Nephron (organoid): Measurements from ENCODE around the gene CLEC3B.
"Not testable (repeated sequence)": the region's sequence is repeated elsewhere in the genome, so short reads cannot be mapped to it uniquely, and the experiment has no call there.

Experiments used
- H3K27ac Mint-ChIP-seq, 3 experiments: 2 replicates each; pipeline ENCODE4 v1.8.0; 2020; ENCODE audit warnings: mixed read lengths in 3 of 3, mild to moderate bottlenecking in 2 of 3, moderate library complexity in 1 of 3
- H3K27me3 Mint-ChIP-seq: 2 replicates; pipeline ENCODE4 v1.8.0; 2021; ENCODE audit warnings: low read depth, mild to moderate bottlenecking, moderate library complexity, mixed read lengths
- H3K36me3 Mint-ChIP-seq: 2 replicates; pipeline ENCODE4 v1.8.0; 2020; ENCODE audit warnings: low read depth, mixed read lengths
- H3K4me1 Mint-ChIP-seq: 2 replicates; pipeline ENCODE4 v1.8.0; 2020; ENCODE audit warnings: mixed read lengths
- H3K4me3 Mint-ChIP-seq, 3 experiments: 2 replicates each; pipeline ENCODE4 v1.8.0; 2020; ENCODE audit warnings: mild to moderate bottlenecking in 3 of 3, mixed read lengths in 3 of 3, moderate library complexity in 2 of 3
- H3K9me3 Mint-ChIP-seq: 2 replicates; pipeline ENCODE4 v1.8.0; 2020; ENCODE audit warnings: mixed read lengths
- CTCF ChIP-seq, 3 experiments: fragments of 200-600 bp; sonication (generic); IDR thresholded peaks; one replicate each; pipeline ENCODE4 v1.5.0; 2021; ENCODE audit warnings: antibody characterized with exemption in 3 of 3; ENCODE audit not compliant: unreplicated experiment in 3 of 3

CLEC3B gene

DNA sequence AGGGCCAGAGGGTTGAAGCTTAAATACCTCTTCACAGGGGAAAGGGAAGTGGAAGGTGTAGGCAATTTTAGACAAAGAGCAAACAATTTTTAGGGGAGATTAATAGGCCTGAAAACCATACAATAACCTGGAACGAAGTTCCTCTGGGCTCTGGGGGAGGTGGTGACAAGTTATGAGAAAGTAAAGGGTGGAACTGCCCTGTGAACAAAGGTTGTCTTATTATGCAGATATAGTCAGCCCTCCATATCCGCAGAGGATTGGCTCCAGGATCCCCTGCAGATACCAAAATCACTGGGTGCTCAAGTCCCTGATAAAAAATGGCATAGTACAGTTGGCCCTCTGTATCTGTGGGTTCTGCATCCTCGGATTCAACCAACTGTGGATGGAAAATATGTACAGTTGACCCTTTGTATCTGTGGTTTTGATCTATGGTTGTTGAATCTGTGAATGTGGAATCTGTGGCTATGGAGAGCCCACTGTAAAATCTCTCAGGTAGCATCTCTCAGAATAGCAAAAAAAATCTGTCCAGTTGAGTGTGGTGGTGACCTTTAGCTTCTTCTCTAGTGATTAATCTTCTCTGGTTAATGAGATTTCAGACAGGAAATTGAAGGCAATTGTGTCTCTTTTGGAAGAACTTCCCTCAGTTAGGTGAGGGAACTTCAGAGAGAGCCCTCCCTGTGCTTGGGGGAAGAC, 40.2 kb downstream of the CLEC3B start:
- Mint-ChIP-seq H3K4me1 (no peaks in the 10 kb centered on the region), H3K27me3 (no peaks in the 10 kb centered on the region), H3K9me3 (no peaks in the 10 kb centered on the region), H3K36me3 (no peaks in the 10 kb centered on the region), H3K27ac (no peak overlapping the region), H3K4me3 (no peak overlapping the region)
- TF ChIP-seq CTCF (IDR thresholded peaks at IDR 0.05; ENCODE audit: unreplicated experiment in 3 of 3): no peak

DNA sequence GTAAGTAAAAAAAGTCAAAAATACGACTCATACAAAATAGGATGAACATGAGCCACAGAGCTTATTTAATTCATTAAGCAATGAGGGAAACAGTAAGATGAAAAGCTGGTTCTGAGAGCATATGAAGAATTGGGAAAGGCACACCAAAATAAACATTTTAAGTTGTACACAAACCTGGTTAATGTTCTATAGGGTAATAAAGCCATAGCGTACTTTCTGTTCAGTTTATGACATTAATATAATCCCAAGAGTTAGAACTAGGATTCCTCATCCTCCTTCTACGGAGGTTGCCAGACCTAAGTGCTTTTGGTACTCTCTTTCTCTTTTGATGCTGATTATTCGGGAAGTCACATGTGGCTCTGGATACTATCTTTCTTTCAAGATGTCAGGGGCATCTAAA, 41.4 kb downstream of the CLEC3B start:
- no peaks in the 10 kb centered on the region for H3K36me3 Mint-ChIP-seq
- H3K9me3 Mint-ChIP-seq: no peaks in the 10 kb centered on the region
- no peak for TF ChIP-seq CTCF (IDR thresholded peaks at IDR 0.05; ENCODE audit: unreplicated experiment in 3 of 3)
- no peaks in the 10 kb centered on the region for H3K4me1 Mint-ChIP-seq
- no peaks in the 10 kb centered on the region for H3K27me3 Mint-ChIP-seq
- H3K27ac Mint-ChIP-seq: no peak overlapping the region
- H3K4me3 Mint-ChIP-seq: no peak overlapping the region

GRCh38 chr3:45067941-45068340, 41.8 kb downstream of the CLEC3B start:
- H3K36me3 Mint-ChIP-seq: no peaks in the 10 kb centered on the region
- no peaks in the 10 kb centered on the region for H3K9me3 Mint-ChIP-seq
- TF ChIP-seq CTCF (IDR thresholded peaks at IDR 0.05; ENCODE audit: unreplicated experiment in 3 of 3): no peak
- H3K27me3 Mint-ChIP-seq: no peaks in the 10 kb centered on the region
- no peaks in the 10 kb centered on the region for H3K4me1 Mint-ChIP-seq
- H3K27ac Mint-ChIP-seq: no peak overlapping the region
- no peak overlapping the region for H3K4me3 Mint-ChIP-seq

GRCh38 chr3:45071075-45071474, 45.0 kb downstream of the CLEC3B start:
- H3K27me3 Mint-ChIP-seq: no peaks in the 10 kb centered on the region
- no peaks in the 10 kb centered on the region for H3K36me3 Mint-ChIP-seq
- H3K4me1 Mint-ChIP-seq: no peaks in the 10 kb centered on the region
- H3K27ac Mint-ChIP-seq: no peak overlapping the region
- TF ChIP-seq CTCF (IDR thresholded peaks at IDR 0.05; ENCODE audit: unreplicated experiment in 3 of 3): no peak
- H3K4me3 Mint-ChIP-seq: no peak overlapping the region
- H3K9me3 Mint-ChIP-seq: no peaks in the 10 kb centered on the region

DNA sequence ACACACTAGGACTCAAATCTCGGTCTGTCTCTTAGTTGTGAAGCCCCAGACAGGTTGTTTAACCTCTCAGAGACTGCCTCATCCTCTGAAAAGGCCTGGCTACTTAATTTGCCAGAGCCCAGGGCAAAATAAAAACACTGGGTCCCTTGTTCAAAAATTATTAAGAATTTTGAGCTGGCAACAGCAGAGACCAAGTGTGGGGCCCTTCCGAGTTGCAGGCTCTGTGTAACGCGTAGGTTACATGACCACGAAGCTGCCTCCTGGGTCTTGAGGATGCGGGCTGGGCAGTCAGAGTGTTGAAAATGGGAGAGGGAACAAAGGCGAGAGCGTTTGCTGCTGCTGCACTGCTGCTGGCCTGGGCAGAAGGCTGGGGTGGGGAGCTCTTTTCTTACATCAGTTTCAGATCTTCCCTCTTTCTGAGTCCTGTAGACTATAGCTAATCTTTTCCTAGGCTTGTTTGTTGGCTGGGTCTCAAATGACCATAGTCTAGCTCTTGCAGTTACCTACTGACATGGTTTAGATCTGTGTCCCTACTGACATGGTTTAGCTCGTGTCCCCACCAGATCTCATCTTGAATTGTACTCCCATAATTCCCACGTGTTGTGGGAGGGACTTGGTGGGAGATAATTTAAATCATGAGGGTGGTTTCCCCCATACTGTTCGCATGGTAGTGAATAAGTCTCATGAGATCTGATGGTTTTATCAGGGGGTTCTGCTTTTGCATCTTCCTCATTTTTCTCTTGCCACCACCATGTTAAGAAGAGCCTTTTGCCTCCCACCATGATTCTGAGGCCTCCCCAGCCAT, 49.9 kb downstream of the CLEC3B start:
- no peak overlapping the region for H3K4me3 Mint-ChIP-seq
- no peak overlapping the region for H3K27ac Mint-ChIP-seq
- H3K27me3 Mint-ChIP-seq: no peaks in the 10 kb centered on the region
- no peak for TF ChIP-seq CTCF (IDR thresholded peaks at IDR 0.05; ENCODE audit: unreplicated experiment in 3 of 3)
- no peaks in the 10 kb centered on the region for H3K4me1 Mint-ChIP-seq
- no peaks in the 10 kb centered on the region for H3K9me3 Mint-ChIP-seq
- no peaks in the 10 kb centered on the region for H3K36me3 Mint-ChIP-seq

DNA sequence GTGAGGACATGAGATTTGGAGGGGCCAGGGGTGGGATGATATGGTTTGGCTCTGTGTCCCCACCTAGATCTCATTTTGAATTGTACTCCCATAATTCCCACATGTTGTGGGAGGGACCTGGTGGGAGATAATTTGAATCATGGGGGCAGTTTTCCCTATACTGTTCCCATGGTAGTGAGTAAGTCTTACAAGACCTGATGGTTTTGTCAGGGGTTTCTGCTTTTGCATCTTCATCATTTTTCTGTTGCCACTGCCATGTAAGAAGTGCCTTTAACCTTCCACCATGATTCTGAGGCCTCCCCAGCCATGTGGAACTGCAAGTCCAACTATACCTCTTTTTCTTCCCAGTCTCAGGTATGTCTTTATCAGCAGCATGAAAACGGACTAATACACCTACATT, 52.2 kb downstream of the CLEC3B start:
- H3K36me3 Mint-ChIP-seq, H3K27me3 Mint-ChIP-seq, H3K27ac Mint-ChIP-seq, H3K9me3 Mint-ChIP-seq, H3K4me3 Mint-ChIP-seq, H3K4me1 Mint-ChIP-seq: not testable (repeated sequence)
